T1000 (cell line): ENCODE data around the gene ATF6B.

ENCODE experiments used
- DNase-seq: peaks from one replicate; lab custom pipeline; 2025; ENCODE audit warnings: mixed read lengths; lab: John Stamatoyannopoulos, UW

Gene ATF6B

GRCh38 chr6:32127717-32128592 is at the start of gene ATF6B:
Gene ATF6B, minus strand, starts transcription at chr6:32128246. Its CDS starts 39 bp downstream, at chr6:32128207.
- DNase-seq, result peak; percentile 95

- DNase-seq, result no peak
Observed at GRCh38 chr6:32177183-32177787, 49.2 kb upstream of the ATF6B start.

GRCh38 chr6:32176476-32177182 is 48.6 kb upstream of the ATF6B start:
- no peak for DNase-seq

DNA sequence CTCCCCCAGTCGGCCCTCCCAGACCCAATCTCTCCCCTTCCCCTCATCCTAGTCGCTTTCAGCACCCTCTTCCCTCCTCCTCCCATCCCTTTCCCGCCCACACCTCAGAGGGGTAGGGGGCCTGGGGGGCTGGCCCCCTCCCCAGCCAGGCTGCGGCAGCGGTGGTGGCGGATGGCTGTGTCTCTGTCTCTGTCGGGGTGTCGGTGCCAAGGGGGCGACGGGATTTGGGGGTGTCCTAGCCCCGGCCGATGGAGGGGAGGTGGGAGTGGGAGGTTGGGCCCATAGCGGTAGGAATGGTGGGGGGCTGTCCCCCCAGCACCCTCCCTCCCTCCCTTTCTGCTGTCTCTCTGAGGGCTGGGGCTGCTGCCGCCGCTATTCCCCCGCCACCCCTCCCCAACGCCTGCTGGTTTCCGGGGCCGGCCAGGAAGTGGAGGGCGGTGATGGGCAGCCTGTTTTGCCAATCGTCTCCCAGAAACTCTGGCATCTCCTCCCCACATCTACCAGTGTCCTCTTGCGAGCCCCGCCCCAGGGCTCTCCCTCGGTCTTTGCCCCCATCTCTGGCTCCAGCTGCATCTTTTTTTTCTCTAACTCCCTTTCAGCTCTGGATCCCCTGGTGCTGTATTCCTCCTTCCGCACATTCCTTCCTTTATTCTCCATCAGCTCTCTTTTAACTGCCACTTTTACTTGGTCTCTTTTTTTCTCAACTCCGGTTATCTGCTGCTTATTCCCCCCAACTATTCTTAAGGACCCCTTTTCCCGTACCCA is 47.8 kb upstream of the ATF6B start, which contains the start of gene AGPAT1:
AGPAT1 (minus strand) TSS at position 374 of the 765 bp plus-strand sequence. CDS start 4,588 bp downstream, outside the sequence.
- peak; percentile 93 for DNase-seq

DNA sequence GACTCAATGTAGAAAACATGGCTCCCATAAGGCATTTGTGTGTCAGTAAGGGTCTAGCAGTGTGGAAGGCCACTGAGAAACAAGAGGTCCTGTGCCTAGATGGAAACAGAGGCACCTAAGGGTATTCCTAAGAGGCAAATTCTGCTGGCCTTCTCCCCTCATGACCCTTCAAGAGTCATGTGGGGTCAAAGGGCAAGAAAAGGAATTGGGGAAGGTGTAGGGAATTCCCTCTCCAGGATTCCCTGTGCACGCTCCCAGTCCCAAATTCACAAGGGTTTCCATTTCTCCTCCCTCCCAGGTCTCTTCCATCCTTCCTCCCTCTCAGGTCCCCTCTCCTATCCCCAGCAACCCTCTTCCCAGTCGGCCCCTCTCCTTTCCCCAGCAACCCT is 47.3 kb upstream of the ATF6B start:
- DNase-seq, result no peak

DNA sequence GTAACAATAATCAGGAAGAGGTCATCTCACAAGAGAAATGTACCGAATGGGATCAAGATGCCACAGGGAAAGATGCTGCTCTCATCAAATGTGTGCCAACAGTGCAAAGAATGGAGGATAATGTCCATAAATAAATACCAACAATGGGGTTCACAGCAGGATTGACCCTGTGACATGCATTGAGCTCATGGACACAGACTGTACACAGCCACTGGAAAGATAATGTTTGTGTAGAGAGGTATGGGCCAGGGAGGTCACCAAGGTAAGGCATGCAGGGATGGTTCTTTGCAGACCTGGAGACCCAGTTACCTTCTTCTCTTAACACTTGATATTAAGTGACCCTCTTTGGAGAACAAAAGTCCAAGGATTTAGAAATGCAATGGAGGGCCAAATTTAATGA is 46.4 kb upstream of the ATF6B start:
- no peak for DNase-seq

- DNase-seq, result no peak
Observed at GRCh38 chr6:32173051-32173727, 45.1 kb upstream of the ATF6B start.

DNA sequence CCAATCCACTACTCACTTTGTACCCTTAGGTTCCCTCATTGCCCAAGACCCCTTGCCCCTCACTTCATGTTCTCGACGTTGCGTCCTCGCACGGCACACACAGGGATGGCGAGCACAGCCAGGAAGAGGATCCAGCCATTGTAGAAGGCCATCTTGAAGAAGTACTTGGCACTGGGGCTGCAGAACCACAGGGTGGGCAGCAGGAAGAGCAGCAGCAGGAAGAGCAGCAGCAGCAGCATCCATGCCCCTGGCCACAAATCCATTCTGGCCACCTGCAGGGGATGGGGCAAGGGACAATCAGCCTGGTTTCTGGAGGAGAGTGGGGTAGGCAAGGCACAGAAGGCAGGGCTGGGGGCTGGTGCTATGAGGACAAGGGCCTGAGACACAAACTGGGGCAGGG is 43.2 kb upstream of the ATF6B start:
- no peak for DNase-seq

DNA sequence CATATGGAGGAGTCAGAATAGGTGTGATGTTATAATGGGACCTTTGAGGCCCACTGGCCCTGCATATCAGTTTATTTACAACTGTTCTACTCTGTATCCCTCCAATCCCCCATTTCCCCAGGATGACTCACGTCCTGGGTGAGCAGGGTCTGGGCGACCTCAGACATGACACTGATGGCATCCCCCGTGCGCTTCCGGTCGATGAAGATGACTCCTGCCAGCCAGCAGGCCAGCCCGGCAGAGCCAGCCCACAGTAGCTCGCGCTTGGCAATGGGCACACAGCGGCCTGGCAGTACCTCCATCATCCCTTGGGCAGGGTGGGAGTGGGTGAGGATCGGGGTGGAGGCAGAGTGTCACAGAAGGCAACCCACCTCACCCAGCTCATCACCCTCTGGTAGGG is 42.2 kb upstream of the ATF6B start:
- no peak for DNase-seq

GRCh38 chr6:32168807-32169591 is 41.0 kb upstream of the ATF6B start:
- no peak for DNase-seq

DNA sequence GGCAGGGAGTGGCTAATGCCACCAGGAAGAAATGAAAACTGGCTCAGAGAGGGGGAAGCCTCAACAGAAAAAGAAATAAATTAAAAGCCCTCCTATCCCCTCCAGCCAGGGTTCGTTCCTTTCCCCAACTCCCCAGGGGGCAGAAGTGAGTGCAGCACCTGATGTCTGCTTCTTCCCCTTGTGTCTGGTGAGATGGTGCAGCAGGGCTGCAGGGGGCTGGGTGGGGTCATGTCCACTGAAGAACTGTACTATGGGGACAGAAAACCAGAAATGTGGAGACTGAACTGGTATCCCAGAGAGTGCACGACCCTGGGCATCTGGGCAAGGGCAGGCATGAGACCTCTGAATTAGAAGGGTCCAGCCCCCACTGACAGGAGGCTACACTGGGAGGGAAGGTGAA is 40.3 kb upstream of the ATF6B start:
- no peak for DNase-seq

DNA sequence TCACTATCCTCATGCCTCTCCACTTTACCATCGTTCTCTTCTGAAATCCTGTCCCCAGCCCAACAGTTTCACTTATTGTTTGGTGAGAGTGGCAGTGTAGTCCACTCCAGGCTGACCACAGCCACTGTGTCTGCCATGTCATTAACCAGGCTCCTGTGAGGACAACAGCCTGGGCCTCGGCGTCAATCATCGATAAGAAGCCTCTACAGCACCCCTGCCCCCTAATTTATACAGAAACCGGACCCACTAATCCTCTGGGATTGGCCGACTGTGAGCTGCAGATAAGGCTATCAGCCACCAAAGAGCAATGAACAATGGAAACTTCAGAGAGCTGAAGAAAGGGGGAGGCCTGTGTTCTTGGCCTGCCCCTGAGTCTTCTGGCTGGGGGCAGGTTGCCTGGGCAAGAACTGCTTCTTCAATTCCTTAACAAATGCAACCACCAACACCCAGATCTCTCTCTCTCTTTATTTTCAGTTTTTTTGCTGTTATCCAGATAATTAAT is 39.8 kb upstream of the ATF6B start:
- DNase-seq, result no peak

GRCh38 chr6:32167154-32167760 is 39.2 kb upstream of the ATF6B start:
- DNase-seq, result no peak

DNA sequence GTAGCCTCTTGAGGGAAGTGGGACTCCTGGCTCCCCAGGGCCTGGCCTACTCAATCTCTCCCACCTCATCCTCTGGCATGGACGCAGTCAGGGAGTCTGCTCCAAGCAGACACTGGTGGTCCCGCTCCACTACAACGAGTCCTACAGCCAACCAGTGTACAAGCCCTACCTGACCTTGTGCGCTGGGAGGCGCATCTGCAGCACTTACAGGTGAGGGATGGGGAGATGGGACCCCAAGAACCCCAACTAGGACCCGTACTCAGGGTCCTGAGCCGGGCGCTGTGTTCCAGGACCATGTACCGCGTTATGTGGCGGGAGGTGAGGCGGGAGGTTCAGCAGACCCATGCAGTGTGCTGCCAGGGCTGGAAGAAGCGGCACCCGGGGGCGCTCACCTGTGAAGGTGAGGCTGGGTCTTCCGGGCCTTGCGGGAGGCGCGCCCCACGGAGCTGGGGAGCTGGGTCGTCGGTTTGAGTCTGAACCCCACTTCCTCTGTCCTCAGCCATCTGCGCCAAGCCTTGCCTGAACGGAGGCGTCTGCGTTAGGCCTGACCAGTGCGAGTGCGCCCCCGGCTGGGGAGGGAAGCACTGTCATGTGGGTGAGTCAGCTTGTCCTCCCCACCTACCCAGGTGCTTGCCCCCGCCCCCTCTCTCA is 38.5 kb upstream of the ATF6B start:
- DNase-seq, result no peak

- no peak for DNase-seq
Observed at GRCh38 chr6:32164295-32164694, 36.2 kb upstream of the ATF6B start, which contains the start of gene EGFL8. Gene EGFL8, plus strand, starts transcription at chr6:32164595. Its CDS starts 1,571 bp downstream, at chr6:32166166.

GRCh38 chr6:32163559-32164258 is 35.7 kb upstream of the ATF6B start:
- DNase-seq, result no peak

DNA sequence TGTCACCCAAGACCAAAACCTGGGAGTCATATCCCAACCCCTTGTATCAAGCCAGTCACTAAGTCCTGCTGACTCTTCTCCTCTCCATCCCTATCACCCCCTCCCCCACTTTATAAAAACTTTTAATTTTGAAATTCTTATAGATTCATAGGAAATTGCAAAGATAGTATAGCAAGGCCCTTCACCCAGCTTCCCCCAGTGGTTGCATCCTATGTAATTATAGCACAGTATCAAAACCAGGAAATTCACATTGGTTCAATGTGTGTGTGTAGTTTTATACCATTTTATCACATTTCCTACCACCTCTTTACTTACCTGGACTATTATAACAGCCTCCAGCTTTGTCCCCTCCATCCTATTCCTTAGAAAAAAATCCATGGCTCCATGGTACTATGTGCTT is 30.0 kb upstream of the ATF6B start:
- no peak for DNase-seq

DNA sequence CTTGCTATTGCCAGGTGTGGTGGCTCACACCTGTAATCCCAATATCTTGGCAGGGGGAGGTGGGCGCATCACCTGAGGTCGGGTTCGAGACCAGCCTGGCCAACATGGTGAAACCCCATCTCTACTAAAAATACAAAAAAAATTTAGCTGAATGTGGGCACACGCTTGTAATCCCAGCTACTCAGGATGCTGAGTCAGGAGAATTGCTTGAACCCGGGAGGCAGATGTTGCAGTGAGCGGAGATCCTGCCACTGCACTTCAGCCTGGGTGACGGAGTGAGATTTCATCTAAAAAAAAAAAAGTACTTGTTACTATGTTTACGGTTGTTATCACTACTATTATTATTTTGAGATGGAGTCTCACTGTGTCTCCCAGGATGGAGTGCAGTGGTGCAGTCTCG is 28.8 kb upstream of the ATF6B start:
- no peak for DNase-seq
